ENCODE data around the gene ATMIN. TPM values are rescaled to one million over a fixed set of nuclear protein-coding genes. Genes with fewer than 3 reads are reported as not detected.

ATMIN gene
- total and polyA plus RNA-seq, 2 of the 13 experiments (the other 11 are each of a cell fraction or from before 2014, with no cell fraction given), result 34.6 to 60.4 TPM

GRCh38 chr16:81095953-81096714 is 60.5 kb downstream of the ATMIN start, which contains the start of gene GCSH (continued):
- peak; percentile 88 for TF ChIP-seq CCDC6 (CRISPR knock-in tag; IDR thresholded peaks at IDR 0.05)
- no peak for TF ChIP-seq ZNF136 (CRISPR knock-in tag; IDR thresholded peaks at IDR 0.05; ENCODE audit: low read depth)
- TF ChIP-seq TAF1 (CRISPR knock-in tag; IDR thresholded peaks at IDR 0.05), result peak; percentile 84
- TF ChIP-seq SIN3A (IDR thresholded peaks at IDR 0.05; ENCODE audit: borderline replicate concordance, low read depth, low read length), result peak; percentile 70; the same call in 1 of the 2 replicates
- no peak for TF ChIP-seq SMARCC2 (IDR thresholded peaks at IDR 0.05)
- peak; percentile 56; the same call in 1 of the 2 replicates for TF ChIP-seq ZHX1 (CRISPR knock-in tag; IDR thresholded peaks at IDR 0.05; ENCODE audit: low read depth)
- TF ChIP-seq ZNF235 (CRISPR knock-in tag; IDR thresholded peaks at IDR 0.05; ENCODE audit: borderline replicate concordance), result no peak
- TF ChIP-seq ZNF552 (CRISPR knock-in tag; IDR thresholded peaks at IDR 0.05; ENCODE audit: borderline replicate concordance), result peak; percentile 87; the same call in 1 of the 2 replicates
- TF ChIP-seq HMG20B (CRISPR knock-in tag; conservative IDR thresholded peaks at IDR 0.05), result no peak
- 0 out of 2 replicates have a peak, but pooled peaks have one; percentile 20 for TF ChIP-seq PCBP1 (IDR thresholded peaks at IDR 0.05; ENCODE audit: borderline replicate concordance, low read depth, low read length)
- TF ChIP-seq ZNF589 (CRISPR knock-in tag; conservative IDR thresholded peaks at IDR 0.05), result no peak
- no peak; the same call in 1 of the 2 replicates for TF ChIP-seq ZNF740 (CRISPR knock-in tag; IDR thresholded peaks at IDR 0.05)
- TF ChIP-seq SP140L (CRISPR knock-in tag; IDR thresholded peaks at IDR 0.05; ENCODE audit: borderline replicate concordance), result no peak
- no peak; the same call in 1 of the 2 replicates for TF ChIP-seq KDM5A (IDR thresholded peaks at IDR 0.05; ENCODE audit: borderline replicate concordance, low read length)
- no peak for TF ChIP-seq STAG1 (CRISPR knock-in tag; IDR thresholded peaks at IDR 0.05)
- no peak for TF ChIP-seq ZFP62 (CRISPR knock-in tag; IDR thresholded peaks at IDR 0.05)
- no peak; the same call in 1 of the 2 replicates for TF ChIP-seq HIC2 (CRISPR knock-in tag; IDR thresholded peaks at IDR 0.05; ENCODE audit: low read depth)
- TF ChIP-seq FOXA3 (CRISPR knock-in tag; IDR thresholded peaks at IDR 0.05), result no peak
- TF ChIP-seq ZSCAN20 (CRISPR knock-in tag; IDR thresholded peaks at IDR 0.05; ENCODE audit: borderline replicate concordance), result no peak
- peak; percentile 86; the same call in 1 of the 2 replicates for TF ChIP-seq ZXDC (CRISPR knock-in tag; IDR thresholded peaks at IDR 0.05)
- no peak for TF ChIP-seq ZNF34 (CRISPR knock-in tag; IDR thresholded peaks at IDR 0.05; ENCODE audit: borderline replicate concordance)
- no peak for TF ChIP-seq MATR3 (CRISPR knock-in tag; IDR thresholded peaks at IDR 0.05)
